Ovary (tissue), 3 donors: Measurements from ENCODE around the gene INO80.
"Not testable (repeated sequence)": the region's sequence is repeated elsewhere in the genome, so short reads cannot be mapped to it uniquely, and the experiment has no call there.

ENCODE experiments used
- CTCF ChIP-seq, 3 donors: fragments of 450-650 bp in 2 of 3; fragments of 200-600 bp in 1 of 3; IDR thresholded peaks; one replicate each; pipeline versions ENCODE4 v1.5.1 to v1.8.0; 2016 to 2022; ENCODE audit warnings: antibody characterized with exemption in 3 of 3, mild to moderate bottlenecking in 1 of 3
- POLR2A ChIP-seq: fragments of 450-650 bp; IDR thresholded peaks from one replicate; pipeline ENCODE4 v1.6.1; 2017; ENCODE audit warnings: antibody characterized with exemption, mild to moderate bottlenecking, moderate library complexity
- donor health status: DM: no; HTN: no; CAD: no.

- not testable (repeated sequence) for TF ChIP-seq CTCF (IDR thresholded peaks at IDR 0.05); POLR2A
Observed at GRCh38 chr15:41078879-41079278, 37.2 kb downstream of the INO80 start.
